Liver (tissue), 9 donors: ENCODE measurements around the gene HECTD2. TPM values are rescaled to one million over a fixed set of nuclear protein-coding genes. Genes with fewer than 3 reads are reported as not detected.

Source experiments
- DNase-seq: peaks from one replicate; pipeline ENCODE4 v3.0.0-alpha.2; 2017; ENCODE audit warnings: low spot score
- H3K27ac ChIP-seq, 2 donors: one replicate each; pipeline ENCODE4 v1.7.0; 2013; ENCODE audit warnings: inconsistent platforms in 2 of 2, low read length in 2 of 2, control low read depth in 1 of 2, low read depth in 1 of 2, mild to moderate bottlenecking in 1 of 2
- H3K27me3 ChIP-seq, 4 donors: one replicate each; pipeline versions ENCODE4 v1.6.1 to v1.7.0; 2013; ENCODE audit warnings: low read length in 3 of 4, inconsistent platforms in 1 of 4, mild to moderate bottlenecking in 1 of 4, moderate library complexity in 1 of 4; ENCODE audit not compliant: control insufficient read depth in 4 of 4, insufficient read depth in 4 of 4
- H3K36me3 ChIP-seq, 4 donors: one replicate each; pipeline versions ENCODE4 v1.6.1 to v1.7.0; 2013; ENCODE audit warnings: low read length in 3 of 4, mild to moderate bottlenecking in 3 of 4, low read depth in 1 of 4, moderate library complexity in 1 of 4; ENCODE audit not compliant: control insufficient read depth in 4 of 4, insufficient read depth in 3 of 4
- H3K4me1 ChIP-seq, 4 donors: one replicate each; pipeline versions ENCODE4 v1.6.1 to v1.7.0; 2013; ENCODE audit warnings: low read length in 3 of 4, mild to moderate bottlenecking in 3 of 4, moderate library complexity in 1 of 4; ENCODE audit not compliant: control insufficient read depth in 4 of 4, insufficient read depth in 4 of 4
- H3K4me3 ChIP-seq, 3 donors: one replicate each; pipeline versions ENCODE4 v1.6.1 to v1.7.0; 2013; ENCODE audit warnings: low read length in 3 of 3, control low read depth in 1 of 3, low read depth in 1 of 3, mild to moderate bottlenecking in 1 of 3
- H3K9ac ChIP-seq, 2 donors: one replicate each; pipeline ENCODE4 v1.7.0; 2013; ENCODE audit warnings: low read length in 2 of 2, mild to moderate bottlenecking in 2 of 2, moderate library complexity in 2 of 2, control low read depth in 1 of 2, low read depth in 1 of 2
- H3K9me3 ChIP-seq, 4 donors: one replicate each; pipeline versions ENCODE4 v1.6.1 to v1.7.0; 2013; ENCODE audit warnings: low read length in 3 of 4; ENCODE audit not compliant: control insufficient read depth in 4 of 4
- CTCF ChIP-seq: fragments of 150-350 bp; IDR thresholded peaks from 2 replicates; pipeline ENCODE4 v1.5.1; 2017; ENCODE audit warnings: improper control_type of control experiment, low read depth, low read length; ENCODE audit not compliant: missing input control
- EGR1 ChIP-seq, 2 donors: IDR thresholded peaks; 2 replicates each; pipeline ENCODE4 v1.6.1; 2016 to 2018; ENCODE audit warnings: antibody characterized with exemption in 2 of 2, low read depth in 2 of 2
- FOXA1 ChIP-seq: IDR thresholded peaks from 2 replicates; pipeline ENCODE4 v1.6.1; 2016; ENCODE audit warnings: antibody characterized with exemption
- FOXA2 ChIP-seq: IDR thresholded peaks from 2 replicates; pipeline ENCODE4 v1.6.1; 2016; ENCODE audit warnings: antibody characterized with exemption
- HNF4A ChIP-seq, 2 donors: conservative IDR thresholded peaks; 2 replicates each; pipeline ENCODE4 v1.6.1; 2016; ENCODE audit warnings: antibody characterized with exemption in 2 of 2, mild to moderate bottlenecking in 2 of 2
- HNF4G ChIP-seq: IDR thresholded peaks from 2 replicates; pipeline ENCODE4 v1.6.1; 2016; ENCODE audit warnings: antibody characterized with exemption
- JUND ChIP-seq, 2 donors: IDR thresholded peaks; 2 replicates each; pipeline ENCODE4 v1.6.1; 2016; ENCODE audit warnings: antibody characterized with exemption in 2 of 2
- NR2F2 ChIP-seq: IDR thresholded peaks from 2 replicates; pipeline ENCODE4 v1.6.1; 2016; ENCODE audit warnings: antibody characterized with exemption
- RAD21 ChIP-seq, 2 donors: IDR thresholded peaks; 2 replicates each; pipeline ENCODE4 v1.6.1; 2016; ENCODE audit warnings: antibody characterized with exemption in 2 of 2, mild to moderate bottlenecking in 2 of 2
- REST ChIP-seq: IDR thresholded peaks from 2 replicates; pipeline ENCODE4 v1.6.1; 2016; ENCODE audit warnings: antibody characterized with exemption, mild to moderate bottlenecking
- RXRA ChIP-seq, 2 donors: IDR thresholded peaks; 2 replicates each; pipeline ENCODE4 v1.6.1; 2017 to 2018; ENCODE audit warnings: antibody characterized with exemption in 2 of 2, mild to moderate bottlenecking in 1 of 2
- SP1 ChIP-seq: IDR thresholded peaks from 2 replicates; pipeline ENCODE4 v1.6.1; 2018; ENCODE audit warnings: antibody characterized with exemption, mild to moderate bottlenecking
- TAF1 ChIP-seq: conservative IDR thresholded peaks from 2 replicates; pipeline ENCODE4 v1.6.1; 2016; ENCODE audit warnings: antibody characterized with exemption, mild to moderate bottlenecking
- YY1 ChIP-seq: IDR thresholded peaks from 2 replicates; pipeline ENCODE4 v1.6.1; 2016; ENCODE audit warnings: antibody characterized with exemption, mild to moderate bottlenecking
- ZBTB33 ChIP-seq: IDR thresholded peaks from 2 replicates; pipeline ENCODE4 v1.6.1; 2016; ENCODE audit warnings: antibody characterized with exemption
- WGBS: extraction: QIAGEN DNeasy Blood & Tissue Kit; methylation state at CpG from one replicate; pipeline ENCODE4 v1.1.7; 2013; 5-methylcytosine and 5-hydroxymethylcytosine counted together
- polyA plus RNA-seq, 2 donors: library from polyadenylated mRNA; stranded (reverse) in 1 of 2; unstranded in 1 of 2; fragments of 200-250 nt in 1 of 2; fragments of >200 nt in 1 of 2; fragmentation: Nextera tagmentation in 1 of 2; extraction: Ambion mirVana in 1 of 2; gene quantifications; one replicate each; pipeline versions ENCODE4 v1.2.1 to v1.2.3, GENCODE V29; 2013 to 2015
- total RNA-seq, 2 donors: library from RNA; depleted of rRNA; stranded (reverse); fragments of >200 nt; gene quantifications; one replicate each; pipeline ENCODE4 v1.2.3, GENCODE V29; 2014
- TF ChIP-seq, protein P1 (sequence below): IDR thresholded peaks from 2 replicates; pipeline ENCODE4 v1.6.1; 2016; ENCODE audit warnings: antibody characterized with exemption
- TF ChIP-seq, protein P2 (sequence below): IDR thresholded peaks from 2 replicates; pipeline ENCODE4 v1.6.1; 2016; ENCODE audit warnings: antibody characterized with exemption
- donor health status: healthy.
- donor health status: healthy.
- donor health status: healthy.
- donor health status: healthy.
- donor health status: healthy.

The HECTD2 gene
- total and polyA plus RNA-seq, 4 donors: 1.0 to 5.0 (median 3.2) TPM

- Histone ChIP-seq H3K4me1 (no peaks in the 10 kb centered on the region), H3K27ac (no peak overlapping the region), H3K9ac (no peak overlapping the region), H3K9me3 (no peaks in the 10 kb centered on the region), H3K4me3 (no peak overlapping the region), H3K27me3 (no peaks in the 10 kb centered on the region), H3K36me3 (no peaks in the 10 kb centered on the region)
- 24% methylated on average over 2 of the region's 2 CpGs for WGBS
- no peak for DNase-seq
- TF ChIP-seq SP1 (peak; percentile 29), NR2F2 (no peak), RAD21 (IDR thresholded peaks at IDR 0.05) (peak; percentile 81 to 82), CTCF (peak; percentile 52), FOXA2 (peak; percentile 70), HNF4A (conservative IDR thresholded peaks at IDR 0.05) (no peak), TAF1 (no peak)
- TF ChIP-seq, protein P1, sequence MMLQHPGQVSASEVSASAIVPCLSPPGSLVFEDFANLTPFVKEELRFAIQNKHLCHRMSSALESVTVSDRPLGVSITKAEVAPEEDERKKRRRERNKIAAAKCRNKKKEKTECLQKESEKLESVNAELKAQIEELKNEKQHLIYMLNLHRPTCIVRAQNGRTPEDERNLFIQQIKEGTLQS: no peak
Observed at GRCh38 chr10:91493313-91493712, 83.2 kb downstream of the HECTD2 start.

- TF ChIP-seq NR2F2 (no peak), EGR1 (IDR thresholded peaks at IDR 0.05; ENCODE audit: low read depth in 2 of 2) (no peak)
- H3K9ac ChIP-seq: peak overlapping the region in 1 of 2 donors; percentile 14
- H3K9me3 ChIP-seq: no peaks in the 10 kb centered on the region
- DNase-seq: no peak
- no peaks in the 10 kb centered on the region for H3K4me1 ChIP-seq
- no peaks in the 10 kb centered on the region for H3K36me3 ChIP-seq
- H3K27me3 ChIP-seq: no peaks in the 10 kb centered on the region
- H3K27ac ChIP-seq: no peak overlapping the region
- no peak overlapping the region for H3K4me3 ChIP-seq
Observed at GRCh38 chr10:91495402-91495801, 85.3 kb downstream of the HECTD2 start.

- TF ChIP-seq JUND (IDR thresholded peaks at IDR 0.05) (no peak), FOXA2 (no peak), YY1 (no peak), REST (no peak), RXRA (IDR thresholded peaks at IDR 0.05) (no peak), HNF4G (no peak), NR2F2 (no peak), RAD21 (IDR thresholded peaks at IDR 0.05) (no peak), SP1 (no peak), FOXA1 (no peak), EGR1 (IDR thresholded peaks at IDR 0.05; ENCODE audit: low read depth in 2 of 2) (no peak), HNF4A (conservative IDR thresholded peaks at IDR 0.05) (no peak), TAF1 (no peak), ZBTB33 (no peak), CTCF (no peak)
- TF ChIP-seq, protein P1: no peak
- TF ChIP-seq, protein P2, sequence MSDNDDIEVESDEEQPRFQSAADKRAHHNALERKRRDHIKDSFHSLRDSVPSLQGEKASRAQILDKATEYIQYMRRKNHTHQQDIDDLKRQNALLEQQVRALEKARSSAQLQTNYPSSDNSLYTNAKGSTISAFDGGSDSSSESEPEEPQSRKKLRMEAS: no peak
- Histone ChIP-seq H3K27me3 (no peaks in the 10 kb centered on the region), H3K9ac (no peak overlapping the region), H3K4me3 (no peak overlapping the region), H3K36me3 (no peaks in the 10 kb centered on the region), H3K27ac (no peak overlapping the region), H3K9me3 (no peaks in the 10 kb centered on the region), H3K4me1 (no peaks in the 10 kb centered on the region)
- no peak for DNase-seq
- WGBS: 91% methylated on average over 4 of the region's 4 CpGs
Observed at GRCh38 chr10:91496016-91496415, 85.9 kb downstream of the HECTD2 start.
